Transverse colon (tissue), 3 donors: ENCODE results near the gene PLCB1.

Source experiments
- EP300 ChIP-seq: sonication (generic); formaldehyde crosslinking; IDR thresholded peaks from one replicate; pipeline ENCODE4 v1.6.1; 2017; ENCODE audit warnings: antibody characterized with exemption, low read depth
- POLR2A ChIP-seq: fragments of 450-650 bp; IDR thresholded peaks from one replicate; pipeline ENCODE4 v1.6.1; 2016; ENCODE audit warnings: antibody characterized with exemption, mild to moderate bottlenecking, moderate library complexity
- TF ChIP-seq, protein P1 (sequence below), 5 experiments: fragments of 200-600 bp in 3 of 5; fragments of 450-650 bp in 2 of 5; sonication (generic) in 3 of 5; IDR thresholded peaks; 1 replicate in 2 of 5; 2 replicates in 3 of 5; pipeline ENCODE4 v1.5.1; 2016 to 2017; ENCODE audit warnings: antibody characterized with exemption in 5 of 5, inconsistent platforms in 3 of 5, mild to moderate bottlenecking in 2 of 5, moderate library complexity in 1 of 5

DNA sequence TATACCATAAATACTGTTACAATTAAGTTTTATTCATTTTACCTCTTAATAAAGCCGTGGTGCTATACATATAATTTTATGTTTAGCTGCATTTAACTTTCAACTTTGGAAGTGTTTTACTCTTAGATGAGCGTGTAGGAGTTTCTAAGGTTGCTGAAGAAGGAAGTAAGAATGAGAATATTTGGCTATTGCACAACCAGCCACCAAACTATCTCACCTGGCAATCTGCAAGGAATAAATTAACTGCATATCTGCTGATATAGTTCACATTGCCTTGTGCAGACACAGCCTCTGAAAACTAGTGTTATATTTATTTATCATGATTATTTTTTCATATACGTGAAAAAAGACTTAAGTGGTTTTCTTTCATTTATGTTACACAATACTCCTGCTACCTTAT is 230.4 kb downstream of the PLCB1 start:
- TF ChIP-seq, protein P1, sequence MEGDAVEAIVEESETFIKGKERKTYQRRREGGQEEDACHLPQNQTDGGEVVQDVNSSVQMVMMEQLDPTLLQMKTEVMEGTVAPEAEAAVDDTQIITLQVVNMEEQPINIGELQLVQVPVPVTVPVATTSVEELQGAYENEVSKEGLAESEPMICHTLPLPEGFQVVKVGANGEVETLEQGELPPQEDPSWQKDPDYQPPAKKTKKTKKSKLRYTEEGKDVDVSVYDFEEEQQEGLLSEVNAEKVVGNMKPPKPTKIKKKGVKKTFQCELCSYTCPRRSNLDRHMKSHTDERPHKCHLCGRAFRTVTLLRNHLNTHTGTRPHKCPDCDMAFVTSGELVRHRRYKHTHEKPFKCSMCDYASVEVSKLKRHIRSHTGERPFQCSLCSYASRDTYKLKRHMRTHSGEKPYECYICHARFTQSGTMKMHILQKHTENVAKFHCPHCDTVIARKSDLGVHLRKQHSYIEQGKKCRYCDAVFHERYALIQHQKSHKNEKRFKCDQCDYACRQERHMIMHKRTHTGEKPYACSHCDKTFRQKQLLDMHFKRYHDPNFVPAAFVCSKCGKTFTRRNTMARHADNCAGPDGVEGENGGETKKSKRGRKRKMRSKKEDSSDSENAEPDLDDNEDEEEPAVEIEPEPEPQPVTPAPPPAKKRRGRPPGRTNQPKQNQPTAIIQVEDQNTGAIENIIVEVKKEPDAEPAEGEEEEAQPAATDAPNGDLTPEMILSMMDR (IDR thresholded peaks at IDR 0.05): no peak
- TF ChIP-seq EP300 (no peak), POLR2A (no peak)
